H1 (cell line): ENCODE results near the gene ONECUT2. TPM values are rescaled to one million over a fixed set of nuclear protein-coding genes. Genes with fewer than 3 reads are reported as not detected.
"Not testable (repeated sequence)": the region's sequence is repeated elsewhere in the genome, so short reads cannot be mapped to it uniquely, and the experiment has no call there.

Source experiments
- CTCF ChIA-PET: fragments of 300-600 bp; sonication (Branson Sonifier 250); formaldehyde crosslinking; loops from one replicate; lab custom pipeline; 2021; ENCODE audit not compliant: partially characterized antibody; lab: Charles Lee
- POLR2A ChIA-PET: fragments of 300-600 bp; sonication (Branson Sonifier 250); formaldehyde crosslinking; loops from one replicate; lab custom pipeline; 2021; ENCODE audit warnings: inconsistent platforms; ENCODE audit not compliant: partially characterized antibody; lab: Charles Lee
- DNase-seq, 2 experiments: peaks; one replicate each; pipeline versions ENCODE4 v3.0.0 to v3.0.0-alpha.2; 2010 to 2022; ENCODE audit warnings: low spot score in 2 of 2, low read depth in 1 of 2, mixed read lengths in 1 of 2
- FAIRE-seq: peaks from 2 replicates; lab custom pipeline; 2011; peaks lifted over from hg19 to GRCh38; lab: Jason Lieb, UNC
- H2AFZ ChIP-seq: 2 replicates; pipeline ENCODE4 v1.8.1; 2012; ENCODE audit warnings: low read length, inconsistent platforms
- H2AK5ac ChIP-seq: 2 replicates; pipeline ENCODE4 v1.6.1; 2013; ENCODE audit warnings: low read depth, low read length
- H2BK120ac ChIP-seq: replicated peaks from 2 replicates; pipeline ENCODE3; 2013; ENCODE audit warnings: low read depth, low read length, inconsistent platforms
- H2BK12ac ChIP-seq: 2 replicates; pipeline ENCODE4 v1.6.1; 2013; ENCODE audit warnings: low read depth, low read length
- H2BK15ac ChIP-seq: 2 replicates; pipeline ENCODE4 v1.6.1; 2013; ENCODE audit warnings: low read length
- H2BK20ac ChIP-seq: 2 replicates; pipeline ENCODE4 v1.6.1; 2013; ENCODE audit warnings: low read length
- H2BK5ac ChIP-seq: 2 replicates; pipeline ENCODE4 v1.6.1; 2013; ENCODE audit warnings: low read depth, low read length
- H3K14ac ChIP-seq: 2 replicates; pipeline ENCODE4 v1.6.1; 2013; ENCODE audit warnings: inconsistent platforms; ENCODE audit not compliant: insufficient read length
- H3K18ac ChIP-seq: 2 replicates; pipeline ENCODE4 v1.6.1; 2013; ENCODE audit warnings: low read length; ENCODE audit errors: extremely low read depth
- H3K23ac ChIP-seq: 2 replicates; pipeline ENCODE4 v1.6.1; 2013; ENCODE audit warnings: inconsistent platforms; ENCODE audit not compliant: insufficient read length
- H3K23me2 ChIP-seq: 2 replicates; pipeline ENCODE4 v1.6.1; 2013; ENCODE audit warnings: low read depth, low read length
- H3K27ac ChIP-seq: 2 replicates; pipeline ENCODE4 v1.6.1; 2011; ENCODE audit warnings: low read depth, low read length, inconsistent platforms
- H3K27me3 ChIP-seq, 4 experiments: replicated peaks in 1 of 4; 1 replicate in 1 of 4; 2 replicates in 3 of 4; pipeline versions ENCODE4 v1.6.1 to v1.8.1; 2011 to 2013; ENCODE audit warnings: low read length in 3 of 4, mild to moderate bottlenecking in 3 of 4, inconsistent platforms in 2 of 4, mixed read lengths in 2 of 4, moderate library complexity in 1 of 4; ENCODE audit not compliant: control insufficient read depth in 3 of 4, insufficient read depth in 3 of 4; ENCODE audit errors: extremely low read depth in 1 of 4
- H3K36me3 ChIP-seq, 4 experiments: 2 replicates each; pipeline versions ENCODE4 v1.6.1 to v1.8.1; 2011 to 2013; ENCODE audit warnings: mild to moderate bottlenecking in 4 of 4, low read length in 3 of 4, moderate library complexity in 2 of 4, control low read depth in 1 of 4, inconsistent platforms in 1 of 4; ENCODE audit not compliant: insufficient read depth in 4 of 4, control insufficient read depth in 2 of 4
- H3K4ac ChIP-seq: replicated peaks from 2 replicates; pipeline ENCODE3; 2013; ENCODE audit warnings: low read length, low read depth, mixed read lengths, inconsistent platforms; ENCODE audit not compliant: insufficient read length
- H3K4me1 ChIP-seq, 4 experiments: replicated peaks in 1 of 4; 1 replicate in 1 of 4; 2 replicates in 3 of 4; pipeline versions ENCODE4 v1.6.1 to v1.8.1; 2011 to 2013; ENCODE audit warnings: low read length in 3 of 4, inconsistent platforms in 2 of 4, mixed read lengths in 1 of 4; ENCODE audit not compliant: insufficient read depth in 4 of 4, control insufficient read depth in 3 of 4
- H3K4me2 ChIP-seq, 2 experiments: 2 replicates each; pipeline versions ENCODE4 v1.6.1 to v1.8.1; 2011 to 2013; ENCODE audit warnings: low read depth in 2 of 2, low read length in 2 of 2, control low read depth in 1 of 2, inconsistent platforms in 1 of 2, mild to moderate bottlenecking in 1 of 2; ENCODE audit not compliant: insufficient read depth in 1 of 2
- H3K4me3 ChIP-seq, 4 experiments: fragments of 200-600, 300-600 bp in 1 of 4; sonication (generic), shearing (Covaris generic), sonication (Bioruptor Twin) in 1 of 4; 2 replicates each; pipeline versions ENCODE4 v1.5.1 to v1.8.1; 2011 to 2016; ENCODE audit warnings: low read length in 4 of 4, low read depth in 3 of 4, control low read depth in 2 of 4, inconsistent platforms in 2 of 4, mild to moderate bottlenecking in 2 of 4, mixed read lengths in 1 of 4, moderate library complexity in 1 of 4; ENCODE audit not compliant: insufficient read depth in 2 of 4; ENCODE audit errors: extremely low read depth in 1 of 4
- H3K56ac ChIP-seq: replicated peaks from 2 replicates; pipeline ENCODE3; 2013; ENCODE audit warnings: low read depth, mild to moderate bottlenecking, mixed read lengths, low read length, inconsistent platforms; ENCODE audit not compliant: insufficient read length
- H3K79me1 ChIP-seq: 2 replicates; pipeline ENCODE4 v1.6.1; 2013; ENCODE audit warnings: low read depth, low read length, control low read depth
- H3K79me2 ChIP-seq, 2 experiments: 2 replicates each; pipeline versions ENCODE4 v1.6.1 to v1.8.1; 2012 to 2013; ENCODE audit warnings: low read length in 2 of 2, mild to moderate bottlenecking in 2 of 2, inconsistent platforms in 1 of 2; ENCODE audit not compliant: insufficient read depth in 2 of 2, control insufficient read depth in 1 of 2
- H3K9ac ChIP-seq, 4 experiments: replicated peaks in 1 of 4; 1 replicate in 1 of 4; 2 replicates in 3 of 4; pipeline versions ENCODE4 v1.6.1 to v1.8.1; 2011 to 2013; ENCODE audit warnings: low read depth in 3 of 4, low read length in 3 of 4, control low read depth in 2 of 4, mild to moderate bottlenecking in 2 of 4, moderate library complexity in 2 of 4, inconsistent platforms in 1 of 4; ENCODE audit errors: extremely low read depth in 1 of 4
- H3K9me3 ChIP-seq, 2 experiments: 2 replicates each; pipeline versions ENCODE4 v1.6.1 to v1.8.1; 2012 to 2013; ENCODE audit warnings: mild to moderate bottlenecking in 2 of 2, moderate library complexity in 2 of 2, control low read depth in 1 of 2, inconsistent platforms in 1 of 2, low read depth in 1 of 2, low read length in 1 of 2, mixed read lengths in 1 of 2; ENCODE audit not compliant: insufficient read depth in 2 of 2
- H4K20me1 ChIP-seq, 2 experiments: replicated peaks in 1 of 2; 2 replicates each; pipeline versions ENCODE3 to v1.8.1; 2011 to 2013; ENCODE audit warnings: inconsistent platforms in 2 of 2, low read length in 2 of 2, mild to moderate bottlenecking in 1 of 2; ENCODE audit not compliant: insufficient read depth in 2 of 2, control insufficient read depth in 1 of 2
- H4K5ac ChIP-seq: 2 replicates; pipeline ENCODE4 v1.6.1; 2013; ENCODE audit warnings: low read length, low read depth, mixed read lengths, inconsistent platforms; ENCODE audit not compliant: insufficient read length
- H4K8ac ChIP-seq: 2 replicates; pipeline ENCODE4 v1.8.0; 2013; ENCODE audit warnings: mild to moderate bottlenecking, moderate library complexity, low read length, inconsistent platforms; ENCODE audit not compliant: insufficient read depth; ENCODE audit errors: extremely low read depth
- H4K91ac ChIP-seq: replicated peaks from 2 replicates; pipeline ENCODE3; 2013; ENCODE audit warnings: low read length, mixed read lengths, inconsistent platforms; ENCODE audit not compliant: insufficient read length
- BCL11A ChIP-seq, 2 experiments: IDR thresholded peaks; one replicate each; pipeline ENCODE4 v1.6.1; 2011; ENCODE audit warnings: low read depth in 2 of 2, low read length in 2 of 2, mild to moderate bottlenecking in 2 of 2
- GTF2F1 ChIP-seq: IDR thresholded peaks from 2 replicates; pipeline ENCODE4 v1.6.1; 2012; ENCODE audit warnings: low read depth, low read length, improper control_type of control experiment, borderline replicate concordance
- RBBP5 ChIP-seq: IDR thresholded peaks from 2 replicates; pipeline ENCODE4 v1.7.1; 2012; ENCODE audit warnings: low read depth, mild to moderate bottlenecking, inconsistent platforms, low read length, moderate library complexity, borderline replicate concordance
- RNF2 ChIP-seq: fragments of 200-900, 300-1000 bp; sonication (generic); IDR thresholded peaks from 2 replicates; pipeline ENCODE4 v1.7.1; 2016; ENCODE audit warnings: borderline replicate concordance, low read depth, mild to moderate bottlenecking, antibody characterized with exemption, low read length; ENCODE audit not compliant: poor library complexity, severe bottlenecking; ENCODE audit errors: missing control alignments
- WGBS, 2 experiments: shearing (Covaris generic) in 1 of 2; methylation state at CpG; one replicate each; pipeline versions ENCODE4 v1.1.6 to v1.1.7; 2013 to 2015; ENCODE audit warnings: low lambda C conversion rate in 2 of 2, mixed read lengths in 2 of 2, inconsistent platforms in 1 of 2, low coverage in 1 of 2, missing lambda C conversion rate in 1 of 2; ENCODE audit not compliant: insufficient replicate concordance in 2 of 2, insufficient coverage in 1 of 2, insufficient read length in 1 of 2; ENCODE audit errors: extremely low coverage in 1 of 2, missing lambda C conversion rate in 1 of 2; 5-methylcytosine and 5-hydroxymethylcytosine counted together
- polyA plus RNA-seq, 7 experiments: library from polyadenylated mRNA; depleted of rRNA in 3 of 7; stranded (reverse) in 5 of 7; unstranded in 2 of 7; fragments of >200 nt in 5 of 7; fragments of 200-250 nt in 2 of 7; gene quantifications; 1 replicate in 5 of 7; 2 replicates in 1 of 7; 4 replicates in 1 of 7; pipeline versions ENCODE4 v1.2.1 to v1.2.3, GENCODE V29; 2011 to 2013; ENCODE audit warnings: missing spikeins in 2 of 7, mixed read lengths in 2 of 7
- total RNA-seq: library from RNA; stranded (reverse); fragmentation: NEBNext Ultra II Directional; extraction: Animal tissue kit (Norgen Biotek cat#: 25700); gene quantifications from 2 replicates; pipeline ENCODE4 v1.2.1, GENCODE V29; 2021
- TF ChIP-seq, protein P1 (sequence below), 3 experiments: IDR thresholded peaks; 1 replicate in 2 of 3; 2 replicates in 1 of 3; pipeline versions ENCODE4 v1.5.1 to v1.6.1; 2011; ENCODE audit warnings: low read length in 3 of 3, mild to moderate bottlenecking in 3 of 3, inconsistent platforms in 2 of 3, low read depth in 1 of 3, moderate library complexity in 1 of 3; ENCODE audit not compliant: insufficient read depth in 1 of 3; ENCODE audit errors: control extremely low read depth in 1 of 3

ONECUT2 gene
- total and polyA plus RNA-seq, 2 of the 8 experiments (the other 6 are each of a cell fraction or from before 2014, with no cell fraction given): 0.38 to 1.9 TPM

DNA sequence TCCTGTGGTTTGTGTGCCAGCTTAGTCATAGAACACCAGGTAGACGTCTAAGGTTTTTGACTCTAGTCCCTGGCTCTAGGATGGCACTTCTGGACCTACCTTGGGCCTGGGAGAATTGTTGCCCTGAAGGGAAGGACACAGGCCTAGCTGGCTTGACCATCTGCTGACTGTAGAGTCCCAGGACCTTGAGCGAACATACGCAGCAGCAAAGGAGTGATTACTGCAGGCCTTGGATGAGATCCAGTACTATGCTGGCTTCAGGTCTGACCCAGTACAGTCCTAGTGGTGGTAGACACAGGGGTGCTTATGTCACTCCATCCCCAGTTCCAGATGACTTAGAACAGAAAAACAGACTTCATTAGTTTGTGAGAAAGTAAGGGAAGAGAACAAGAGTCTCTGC lies 45.1 kb upstream of the ONECUT2 start (continued):
- TF ChIP-seq RNF2 (no peak), RBBP5 (no peak), BCL11A (IDR thresholded peaks at IDR 0.05; ENCODE audit: low read depth in 2 of 2, low read length in 2 of 2) (no peak), GTF2F1 (no peak)
- TF ChIP-seq, protein P1, sequence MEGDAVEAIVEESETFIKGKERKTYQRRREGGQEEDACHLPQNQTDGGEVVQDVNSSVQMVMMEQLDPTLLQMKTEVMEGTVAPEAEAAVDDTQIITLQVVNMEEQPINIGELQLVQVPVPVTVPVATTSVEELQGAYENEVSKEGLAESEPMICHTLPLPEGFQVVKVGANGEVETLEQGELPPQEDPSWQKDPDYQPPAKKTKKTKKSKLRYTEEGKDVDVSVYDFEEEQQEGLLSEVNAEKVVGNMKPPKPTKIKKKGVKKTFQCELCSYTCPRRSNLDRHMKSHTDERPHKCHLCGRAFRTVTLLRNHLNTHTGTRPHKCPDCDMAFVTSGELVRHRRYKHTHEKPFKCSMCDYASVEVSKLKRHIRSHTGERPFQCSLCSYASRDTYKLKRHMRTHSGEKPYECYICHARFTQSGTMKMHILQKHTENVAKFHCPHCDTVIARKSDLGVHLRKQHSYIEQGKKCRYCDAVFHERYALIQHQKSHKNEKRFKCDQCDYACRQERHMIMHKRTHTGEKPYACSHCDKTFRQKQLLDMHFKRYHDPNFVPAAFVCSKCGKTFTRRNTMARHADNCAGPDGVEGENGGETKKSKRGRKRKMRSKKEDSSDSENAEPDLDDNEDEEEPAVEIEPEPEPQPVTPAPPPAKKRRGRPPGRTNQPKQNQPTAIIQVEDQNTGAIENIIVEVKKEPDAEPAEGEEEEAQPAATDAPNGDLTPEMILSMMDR (IDR thresholded peaks at IDR 0.05; ENCODE audit: control extremely low read depth in 1 of 3, insufficient read depth in 1 of 3, low read depth in 1 of 3, low read length in 3 of 3): no peak

- H4K8ac ChIP-seq, H3K79me2 ChIP-seq, H4K20me1 ChIP-seq, DNase-seq, H3K4ac ChIP-seq, H4K91ac ChIP-seq, H3K4me2 ChIP-seq, H2BK15ac ChIP-seq, H3K27ac ChIP-seq, H3K27me3 ChIP-seq, H3K18ac ChIP-seq, H3K79me1 ChIP-seq, H3K9me3 ChIP-seq, H3K56ac ChIP-seq, H2BK12ac ChIP-seq, H2BK120ac ChIP-seq, H3K14ac ChIP-seq, H3K36me3 ChIP-seq, H2AFZ ChIP-seq, H3K23ac ChIP-seq, H4K5ac ChIP-seq, CTCF ChIA-PET, H2AK5ac ChIP-seq, FAIRE-seq, H2BK20ac ChIP-seq, H3K4me3 ChIP-seq, H2BK5ac ChIP-seq, H3K4me1 ChIP-seq, POLR2A ChIA-PET, H3K23me2 ChIP-seq, H3K9ac ChIP-seq: not testable (repeated sequence)
- WGBS, 2 experiments: 100% methylated on average over 1 of the region's 1 CpG; no CpG with 5 or more reads in 1 of the 2 experiments
These were observed 40.4 kb upstream of the ONECUT2 start for GRCh38 chr18:57394749-57395148.
